Colonic mucosa (tissue), 4 donors: ENCODE data around the gene CADPS2. TPM values are rescaled to one million over a fixed set of nuclear protein-coding genes. Genes with fewer than 3 reads are reported as not detected.

Experiments
- DNase-seq: peaks from one replicate; pipeline ENCODE4 v3.0.0-alpha.2; 2020
- H3K27ac ChIP-seq: fragments of 200-600 bp; one replicate; pipeline ENCODE4 v1.8.0; 2021
- H3K27me3 ChIP-seq: fragments of 200-600 bp; one replicate; pipeline ENCODE4 v1.8.0; 2021
- H3K36me3 ChIP-seq: fragments of 200-600 bp; one replicate; pipeline ENCODE4 v1.8.0; 2021
- H3K4me1 ChIP-seq: fragments of 200-600 bp; one replicate; pipeline ENCODE4 v1.8.0; 2021; ENCODE audit warnings: mild to moderate bottlenecking
- H3K4me3 ChIP-seq: fragments of 200-600 bp; one replicate; pipeline ENCODE4 v1.8.0; 2021
- H3K9ac ChIP-seq, 2 donors: one replicate each; pipeline ENCODE4 v1.7.0; 2013; ENCODE audit warnings: control low read depth in 2 of 2, low read depth in 2 of 2, low read length in 2 of 2
- H3K9me3 ChIP-seq: fragments of 200-600 bp; one replicate; pipeline ENCODE4 v1.8.0; 2021
- intact Hi-C: fragments of 100-400 bp; cut with DNase I; formaldehyde crosslinking; loops from one replicate; pipeline ENCODE4 v1.14.1; 2022
- total RNA-seq, 2 donors: library from RNA; stranded (reverse); fragmentation: NEBNext Ultra II Directional in 1 of 2; extraction: Animal tissue kit (Norgen Biotek cat#: 25700) in 1 of 2; gene quantifications; one replicate each; pipeline ENCODE4 v1.2.1, GENCODE V29; 2021
- TF ChIP-seq, protein P1 (sequence below): fragments of 200-600 bp; IDR thresholded peaks from one replicate; pipeline ENCODE4 v1.8.0; 2022; ENCODE audit warnings: antibody characterized with exemption, mild to moderate bottlenecking
- donor health status: healthy.
- donor health status: DM: no; HTN: no; CAD: no.
- donor health status: DM: no; HTN: no; CAD: no.

The CADPS2 gene
- total RNA-seq, 2 donors from 2014 or later = 13.6 to 15.2 TPM

DNA sequence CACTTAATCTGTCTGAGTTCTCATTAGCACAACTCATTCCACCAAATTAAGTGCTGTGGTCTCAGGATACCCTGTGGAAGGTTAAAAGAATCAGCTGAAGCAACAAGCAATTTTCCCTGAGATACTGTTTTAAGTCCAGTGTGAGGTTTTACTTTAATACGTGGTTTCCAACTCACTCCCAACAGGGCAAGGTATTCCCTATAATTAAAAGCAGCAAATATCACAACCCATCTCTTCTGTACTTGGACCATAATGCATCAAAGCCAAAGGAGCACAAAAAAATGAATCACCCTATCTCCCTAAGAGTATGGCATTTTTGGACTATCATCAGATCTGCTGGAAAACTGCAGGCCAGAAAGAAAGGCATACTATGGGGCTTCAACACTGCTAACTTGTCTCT is 4.9 kb downstream of the CADPS2 start:
- Histone ChIP-seq H3K9ac (no peak overlapping the region), H3K4me3 (no peak overlapping the region)

DNA sequence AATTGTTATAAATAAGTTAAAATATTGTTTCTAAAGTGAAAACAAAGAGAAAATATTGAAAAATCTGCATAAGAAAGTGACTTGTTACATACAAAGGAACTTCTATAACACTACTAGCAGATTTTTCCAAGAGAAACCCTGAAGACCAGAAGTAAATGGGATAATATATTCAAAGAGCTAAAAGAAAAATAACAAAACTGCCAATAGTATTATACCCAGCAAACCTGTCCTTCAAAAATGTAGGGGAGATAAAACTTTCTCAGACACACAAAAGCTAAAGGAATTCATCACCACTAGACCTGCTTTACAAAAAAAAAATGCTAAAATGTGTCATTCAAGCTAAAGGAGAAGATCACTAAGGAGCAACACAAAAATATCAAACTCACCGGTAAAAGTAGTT is 17.0 kb downstream of the CADPS2 start:
- intact Hi-C loops = no loop called here
- TF ChIP-seq, protein P1, sequence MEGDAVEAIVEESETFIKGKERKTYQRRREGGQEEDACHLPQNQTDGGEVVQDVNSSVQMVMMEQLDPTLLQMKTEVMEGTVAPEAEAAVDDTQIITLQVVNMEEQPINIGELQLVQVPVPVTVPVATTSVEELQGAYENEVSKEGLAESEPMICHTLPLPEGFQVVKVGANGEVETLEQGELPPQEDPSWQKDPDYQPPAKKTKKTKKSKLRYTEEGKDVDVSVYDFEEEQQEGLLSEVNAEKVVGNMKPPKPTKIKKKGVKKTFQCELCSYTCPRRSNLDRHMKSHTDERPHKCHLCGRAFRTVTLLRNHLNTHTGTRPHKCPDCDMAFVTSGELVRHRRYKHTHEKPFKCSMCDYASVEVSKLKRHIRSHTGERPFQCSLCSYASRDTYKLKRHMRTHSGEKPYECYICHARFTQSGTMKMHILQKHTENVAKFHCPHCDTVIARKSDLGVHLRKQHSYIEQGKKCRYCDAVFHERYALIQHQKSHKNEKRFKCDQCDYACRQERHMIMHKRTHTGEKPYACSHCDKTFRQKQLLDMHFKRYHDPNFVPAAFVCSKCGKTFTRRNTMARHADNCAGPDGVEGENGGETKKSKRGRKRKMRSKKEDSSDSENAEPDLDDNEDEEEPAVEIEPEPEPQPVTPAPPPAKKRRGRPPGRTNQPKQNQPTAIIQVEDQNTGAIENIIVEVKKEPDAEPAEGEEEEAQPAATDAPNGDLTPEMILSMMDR = no peak
- no peak for DNase-seq

More for the DNA sequence above, 4.9 kb downstream of the CADPS2 start:
- H3K27me3 ChIP-seq = no peaks in the 10 kb centered on the region
- H3K36me3 ChIP-seq = no peaks in the 10 kb centered on the region
- TF ChIP-seq, protein P1 = no peak
- no peaks in the 10 kb centered on the region for H3K9me3 ChIP-seq
- intact Hi-C loops = no loop called here
- no peak overlapping the region for H3K27ac ChIP-seq
- H3K4me1 ChIP-seq = no peaks in the 10 kb centered on the region
- DNase-seq = no peak

DNA sequence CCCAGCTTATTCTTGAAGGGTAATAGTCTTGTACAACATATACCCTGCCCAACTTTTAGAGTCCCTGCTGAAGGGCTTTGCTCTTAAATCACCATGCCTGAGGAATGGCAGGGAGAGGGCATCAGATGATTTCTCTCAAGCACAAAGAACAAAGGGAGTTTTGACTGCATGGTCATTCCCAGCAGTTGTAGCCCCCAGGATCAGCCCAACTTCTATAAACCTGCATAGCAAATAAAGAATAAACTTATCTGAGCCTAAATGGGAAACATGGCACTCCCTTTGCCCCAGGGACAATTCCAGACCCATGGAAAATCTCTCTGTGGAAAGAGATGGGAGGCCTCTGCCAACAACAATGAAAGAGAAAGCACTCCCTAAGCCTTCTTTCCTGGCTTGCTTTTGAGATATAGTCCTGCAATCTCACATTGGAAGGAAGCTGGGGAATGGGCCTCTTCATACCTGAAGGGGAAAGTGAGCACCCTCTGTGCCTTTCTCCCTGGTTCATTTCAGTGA is 18.7 kb downstream of the CADPS2 start:
- Histone ChIP-seq H3K27me3 (no peaks in the 10 kb centered on the region), H3K9ac (no peak overlapping the region), H3K4me1 (no peaks in the 10 kb centered on the region), H3K9me3 (no peaks in the 10 kb centered on the region), H3K4me3 (no peak overlapping the region), H3K36me3 (no peaks in the 10 kb centered on the region), H3K27ac (no peak overlapping the region)
- intact Hi-C loops = no loop called here
- TF ChIP-seq, protein P1 = no peak
- DNase-seq = no peak

More for the DNA sequence above, 17.0 kb downstream of the CADPS2 start:
- Histone ChIP-seq H3K36me3 (no peaks in the 10 kb centered on the region), H3K27ac (no peak overlapping the region), H3K9me3 (no peaks in the 10 kb centered on the region), H3K4me1 (no peaks in the 10 kb centered on the region), H3K4me3 (no peak overlapping the region), H3K9ac (no peak overlapping the region), H3K27me3 (no peaks in the 10 kb centered on the region)

DNA sequence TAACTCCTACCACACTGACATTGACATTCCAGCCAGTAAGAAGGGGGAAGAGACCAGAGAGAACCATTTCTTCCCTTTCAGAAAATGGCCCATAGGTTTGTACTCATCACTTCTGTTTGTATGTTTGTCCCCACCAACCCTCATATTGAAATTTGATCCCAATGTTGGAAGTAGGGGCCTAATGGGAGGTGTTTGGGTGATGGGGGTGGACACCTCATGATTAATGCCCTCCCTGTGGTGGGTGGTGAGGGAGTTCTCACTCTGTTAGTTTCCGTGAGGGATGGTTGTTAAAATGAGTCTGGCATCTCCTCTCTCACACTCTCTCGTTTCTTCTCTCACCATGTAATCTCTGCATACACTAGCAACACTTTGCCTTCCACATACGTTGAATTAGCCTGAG is 21.4 kb downstream of the CADPS2 start:
- H3K27me3 ChIP-seq = no peaks in the 10 kb centered on the region
- no peak overlapping the region for H3K4me3 ChIP-seq
- H3K4me1 ChIP-seq = no peaks in the 10 kb centered on the region
- no peak overlapping the region for H3K27ac ChIP-seq
- H3K36me3 ChIP-seq = no peaks in the 10 kb centered on the region
- no peak overlapping the region for H3K9ac ChIP-seq
- TF ChIP-seq, protein P1 = no peak
- no peak for DNase-seq
- H3K9me3 ChIP-seq = no peaks in the 10 kb centered on the region
- intact Hi-C loops = no loop called here

DNA sequence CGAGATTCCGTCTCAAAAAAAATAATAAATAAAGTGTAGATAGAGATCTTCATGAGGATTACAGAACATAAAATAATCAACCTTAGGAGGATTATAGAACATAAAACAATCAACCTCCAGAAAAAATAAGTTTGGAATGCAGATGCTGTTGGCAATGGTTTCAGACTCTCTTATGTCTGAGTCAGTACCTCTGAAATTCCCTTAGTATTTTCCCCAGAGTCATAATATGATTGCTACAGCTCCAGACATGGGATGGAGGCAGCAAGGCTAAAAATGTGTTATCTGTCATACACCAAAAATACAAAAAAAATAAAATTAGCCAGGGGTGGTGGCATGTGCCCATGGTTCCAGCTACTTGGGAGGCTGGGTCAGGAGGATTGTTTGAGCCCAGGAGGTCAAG is 22.2 kb downstream of the CADPS2 start:
- Histone ChIP-seq H3K4me3 (no peak overlapping the region), H3K9ac (no peak overlapping the region), H3K4me1 (no peaks in the 10 kb centered on the region), H3K9me3 (no peaks in the 10 kb centered on the region), H3K36me3 (no peaks in the 10 kb centered on the region), H3K27ac (no peak overlapping the region), H3K27me3 (no peaks in the 10 kb centered on the region)
- TF ChIP-seq, protein P1 = no peak
- no peak for DNase-seq
- intact Hi-C loops = no loop called here
